HEK293 (cell line): Measurements from ENCODE around the gene GRK3.

Experiments
- CTCF ChIA-PET: fragments of 350-600 bp; formaldehyde crosslinking; extraction: SDS; loops from one replicate; lab custom pipeline; 2021; ENCODE audit warnings: antibody characterized with exemption; lab: Yijun Ruan, JAX
- POLR2A ChIA-PET: fragments of 300-600 bp; formaldehyde crosslinking; extraction: SDS; loops from one replicate; lab custom pipeline; 2020; ENCODE audit warnings: antibody characterized with exemption, inconsistent platforms; lab: Yijun Ruan, JAX
- H3K27ac ChIP-seq: fragments of 200-500 bp; sonication (Bioruptor generic); 2 replicates; pipeline ENCODE4 v1.5.1; 2014; ENCODE audit warnings: low read depth, low read length, control low read depth, inconsistent platforms; ENCODE audit errors: extremely low read depth
- H3K36me3 ChIP-seq, 2 experiments: fragments of 200-500 bp in 1 of 2; sonication (Bioruptor generic) in 1 of 2; 1 replicate in 1 of 2; 2 replicates in 1 of 2; pipeline ENCODE4 v1.5.1; 2014 to 2017; ENCODE audit warnings: inconsistent platforms in 2 of 2, low read length in 2 of 2; ENCODE audit not compliant: control insufficient read depth in 2 of 2, insufficient read depth in 1 of 2
- H3K4me1 ChIP-seq: fragments of 200-500 bp; sonication (Bioruptor generic); 2 replicates; pipeline ENCODE4 v1.5.1; 2014; ENCODE audit warnings: mild to moderate bottlenecking, low read length, inconsistent platforms; ENCODE audit not compliant: control insufficient read depth, insufficient read depth
- H3K4me3 ChIP-seq: 2 replicates; pipeline ENCODE4 v1.5.1; 2011; ENCODE audit warnings: low read depth, mild to moderate bottlenecking, control low read depth, low read length, moderate library complexity
- H3K9me3 ChIP-seq: fragments of 200-500 bp; sonication (Bioruptor generic); 2 replicates; pipeline ENCODE4 v1.5.1; 2014; ENCODE audit warnings: low read depth, low read length, inconsistent platforms; ENCODE audit not compliant: control insufficient read depth, insufficient read depth
- SCRT2 ChIP-seq: fragments of 450-650 bp; formaldehyde crosslinking; IDR thresholded peaks from 2 replicates; pipeline ENCODE4 v1.5.1; 2016; ENCODE audit warnings: missing biosample characterization, missing genetic modification characterization
- SP2 ChIP-seq: fragments of 450-650 bp; formaldehyde crosslinking; IDR thresholded peaks from 2 replicates; pipeline ENCODE4 v1.5.1; 2016; ENCODE audit warnings: missing biosample characterization, missing genetic modification characterization
- ZNF132 ChIP-seq: fragments of 450-650 bp; formaldehyde crosslinking; IDR thresholded peaks from 2 replicates; pipeline ENCODE4 v1.5.1; 2017; ENCODE audit warnings: missing biosample characterization, missing genetic modification characterization, borderline replicate concordance
- ZNF155 ChIP-seq: fragments of 450-650 bp; formaldehyde crosslinking; IDR thresholded peaks from 2 replicates; pipeline ENCODE4 v1.5.1; 2016; ENCODE audit warnings: missing biosample characterization, missing genetic modification characterization
- ZNF211 ChIP-seq: fragments of 450-650 bp; formaldehyde crosslinking; IDR thresholded peaks from 2 replicates; pipeline ENCODE4 v1.5.1; 2016; ENCODE audit warnings: low read depth, missing biosample characterization, missing genetic modification characterization
- ZNF221 ChIP-seq: fragments of 450-650 bp; formaldehyde crosslinking; IDR thresholded peaks from 2 replicates; pipeline ENCODE4 v1.5.1; 2017; ENCODE audit warnings: missing biosample characterization, missing genetic modification characterization, borderline replicate concordance
- ZNF324 ChIP-seq: fragments of 450-650 bp; formaldehyde crosslinking; IDR thresholded peaks from 2 replicates; pipeline ENCODE4 v1.5.1; 2016; ENCODE audit warnings: missing biosample characterization, missing genetic modification characterization
- ZNF416 ChIP-seq: fragments of 450-650 bp; formaldehyde crosslinking; IDR thresholded peaks from 2 replicates; pipeline ENCODE4 v1.5.1; 2016; ENCODE audit warnings: missing biosample characterization, missing genetic modification characterization
- ZNF423 ChIP-seq: fragments of 450-650 bp; formaldehyde crosslinking; IDR thresholded peaks from 2 replicates; pipeline ENCODE4 v1.5.1; 2016; ENCODE audit warnings: missing biosample characterization, missing genetic modification characterization
- ZNF530 ChIP-seq: fragments of 450-650 bp; formaldehyde crosslinking; IDR thresholded peaks from 2 replicates; pipeline ENCODE4 v1.5.1; 2016; ENCODE audit warnings: low read depth, missing biosample characterization, missing genetic modification characterization
- ZNF561 ChIP-seq: fragments of 450-650 bp; IDR thresholded peaks from 2 replicates; pipeline ENCODE4 v1.5.1; 2018; ENCODE audit warnings: missing biosample characterization, missing genetic modification characterization, borderline replicate concordance
- ZNF585B ChIP-seq: fragments of 450-650 bp; formaldehyde crosslinking; IDR thresholded peaks from 2 replicates; pipeline ENCODE4 v1.5.1; 2016; ENCODE audit warnings: missing biosample characterization, missing genetic modification characterization
- ZNF610 ChIP-seq: fragments of 450-650 bp; formaldehyde crosslinking; IDR thresholded peaks from 2 replicates; pipeline ENCODE4 v1.5.1; 2016; ENCODE audit warnings: missing biosample characterization, missing genetic modification characterization, borderline replicate concordance
- ZNF658 ChIP-seq: fragments of 450-650 bp; formaldehyde crosslinking; IDR thresholded peaks from 2 replicates; pipeline ENCODE4; 2016; ENCODE audit warnings: missing biosample characterization, missing genetic modification characterization
- ZNF776 ChIP-seq: fragments of 450-650 bp; formaldehyde crosslinking; IDR thresholded peaks from 2 replicates; pipeline ENCODE4 v1.5.0; 2017; ENCODE audit warnings: missing biosample characterization, missing genetic modification characterization, borderline replicate concordance
- ZNF791 ChIP-seq: fragments of 450-650 bp; formaldehyde crosslinking; IDR thresholded peaks from 2 replicates; pipeline ENCODE4 v1.5.1; 2016; ENCODE audit warnings: missing biosample characterization, missing genetic modification characterization
- ZNF843 ChIP-seq: fragments of 450-650 bp; formaldehyde crosslinking; IDR thresholded peaks from 2 replicates; pipeline ENCODE4 v1.5.1; 2016; ENCODE audit warnings: missing biosample characterization, missing genetic modification characterization
- ZSCAN30 ChIP-seq: fragments of 450-650 bp; IDR thresholded peaks from 2 replicates; pipeline ENCODE4 v1.5.1; 2018; ENCODE audit warnings: missing biosample characterization, mild to moderate bottlenecking, missing genetic modification characterization, moderate library complexity
- TF ChIP-seq, protein P1 (sequence below): fragments of 450-650 bp; formaldehyde crosslinking; IDR thresholded peaks from 2 replicates; pipeline ENCODE4 v1.5.1; 2017; ENCODE audit warnings: missing biosample characterization, missing genetic modification characterization
- TF ChIP-seq, protein P2 (sequence below): fragments of 450-650 bp; formaldehyde crosslinking; IDR thresholded peaks from 2 replicates; pipeline ENCODE4 v1.5.1; 2016; ENCODE audit warnings: missing biosample characterization, missing genetic modification characterization
- TF ChIP-seq, protein P3 (sequence below): fragments of 450-650 bp; formaldehyde crosslinking; conservative IDR thresholded peaks from 2 replicates; pipeline ENCODE4 v1.5.1; 2016; ENCODE audit warnings: low read depth, missing biosample characterization, missing genetic modification characterization
- TF ChIP-seq, protein P4 (sequence below): fragments of 450-650 bp; formaldehyde crosslinking; conservative IDR thresholded peaks from 2 replicates; pipeline ENCODE4 v1.5.1; 2016; ENCODE audit warnings: low read depth, missing biosample characterization, missing genetic modification characterization

Gene GRK3

DNA sequence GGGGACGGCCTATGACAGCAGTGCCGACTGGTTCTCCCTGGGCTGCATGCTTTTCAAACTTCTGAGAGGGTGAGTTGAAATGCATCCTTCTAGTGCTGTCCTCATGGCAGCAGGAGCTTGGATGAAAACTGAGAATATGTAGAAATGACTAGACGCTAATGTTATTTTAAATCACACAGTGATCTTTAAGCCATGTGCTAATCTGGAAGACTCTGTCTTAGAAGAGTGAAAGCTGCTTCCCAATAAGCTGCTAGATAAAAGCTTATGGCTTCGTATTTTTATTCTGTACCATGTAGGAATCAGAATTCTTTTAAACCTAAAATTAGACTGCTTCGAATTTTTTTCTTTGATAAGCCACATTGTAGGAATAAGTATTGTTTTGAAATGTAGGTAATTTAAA, 130.7 kb downstream of the GRK3 start (continued):
- TF ChIP-seq ZSCAN30 (tag by site-specific recombination) = no peak
- TF ChIP-seq ZNF776 (tag by site-specific recombination) = no peak
- TF ChIP-seq ZNF423 = no peak
- no peak for TF ChIP-seq ZNF610
- TF ChIP-seq ZNF791 (tag by site-specific recombination) = no peak
- no peak for TF ChIP-seq SP2 (tag by site-specific recombination)
- TF ChIP-seq, protein P1, sequence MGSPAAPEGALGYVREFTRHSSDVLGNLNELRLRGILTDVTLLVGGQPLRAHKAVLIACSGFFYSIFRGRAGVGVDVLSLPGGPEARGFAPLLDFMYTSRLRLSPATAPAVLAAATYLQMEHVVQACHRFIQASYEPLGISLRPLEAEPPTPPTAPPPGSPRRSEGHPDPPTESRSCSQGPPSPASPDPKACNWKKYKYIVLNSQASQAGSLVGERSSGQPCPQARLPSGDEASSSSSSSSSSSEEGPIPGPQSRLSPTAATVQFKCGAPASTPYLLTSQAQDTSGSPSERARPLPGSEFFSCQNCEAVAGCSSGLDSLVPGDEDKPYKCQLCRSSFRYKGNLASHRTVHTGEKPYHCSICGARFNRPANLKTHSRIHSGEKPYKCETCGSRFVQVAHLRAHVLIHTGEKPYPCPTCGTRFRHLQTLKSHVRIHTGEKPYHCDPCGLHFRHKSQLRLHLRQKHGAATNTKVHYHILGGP (tag by site-specific recombination) = no peak
- TF ChIP-seq ZNF416 (tag by site-specific recombination) = no peak

DNA sequence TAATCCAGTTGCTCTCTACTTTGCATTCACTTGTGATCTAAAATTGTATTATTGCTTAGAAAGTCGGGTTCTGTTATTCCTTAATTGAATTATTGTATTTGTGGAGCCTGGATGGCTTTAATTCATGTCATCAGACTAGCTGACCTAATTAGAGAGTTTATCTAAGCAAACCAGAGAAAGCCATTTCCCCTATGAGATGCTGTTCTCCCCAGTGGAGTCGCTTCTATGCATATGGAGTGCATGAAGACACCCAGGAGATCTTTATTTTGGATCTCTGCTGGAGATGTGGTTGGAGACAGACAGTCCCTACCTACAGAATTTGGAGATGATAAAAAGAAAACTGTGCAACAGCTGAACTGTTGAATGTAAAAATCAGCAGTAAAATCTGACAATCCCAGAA, 132.3 kb downstream of the GRK3 start:
- Histone ChIP-seq H3K36me3 (peaks cover 8 to 12% of the 10 kb centered on the region in 2 experiments; a peak in 2 of 3 replicates), H3K4me3 (no peak overlapping the region), H3K4me1 (no peaks in the 10 kb centered on the region), H3K9me3 (no peaks in the 10 kb centered on the region), H3K27ac (no peak overlapping the region)
- TF ChIP-seq ZNF658 (tag by site-specific recombination) (no peak), SCRT2 (tag by site-specific recombination) (peak; percentile 61)
- ChIA-PET CTCF (interaction anchor here (0.6 to 1.2 kb wide), 3 partner anchors 11 to 129 kb away, joined by 3 to 4 read pairs (median 3); no protein-coding TSS in a partner anchor), POLR2A (no interaction called here)

DNA sequence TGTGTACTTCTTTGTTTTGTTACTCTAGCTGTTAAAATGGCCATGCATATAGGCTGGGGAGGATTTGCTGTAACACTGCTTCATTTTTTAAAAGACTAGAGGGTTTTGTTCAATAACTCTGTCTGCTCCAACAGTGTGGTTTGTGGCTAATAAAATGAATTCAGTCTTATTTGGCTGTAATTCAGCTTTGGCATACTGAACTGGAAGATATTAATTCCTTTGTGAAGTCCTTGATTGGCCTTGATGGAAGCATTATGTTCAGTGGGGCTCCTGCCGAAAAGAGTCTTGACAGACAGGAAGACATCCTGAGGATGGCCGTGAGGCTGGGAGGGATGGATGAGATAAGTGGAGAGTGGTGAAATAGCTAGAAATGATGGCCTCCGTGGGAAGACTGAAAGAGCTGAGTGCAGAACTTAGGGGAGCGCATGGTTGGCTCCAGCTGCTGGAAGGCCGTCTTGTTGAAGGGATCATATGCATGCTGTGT, 132.7 kb downstream of the GRK3 start:
- ChIA-PET POLR2A (no interaction called here), CTCF (interaction anchor here (1.0 to 1.2 kb wide), 2 partner anchors 77 to 130 kb away, joined by 3 to 4 read pairs; no protein-coding TSS in a partner anchor)
- TF ChIP-seq ZNF423 = no peak
- TF ChIP-seq, protein P2, sequence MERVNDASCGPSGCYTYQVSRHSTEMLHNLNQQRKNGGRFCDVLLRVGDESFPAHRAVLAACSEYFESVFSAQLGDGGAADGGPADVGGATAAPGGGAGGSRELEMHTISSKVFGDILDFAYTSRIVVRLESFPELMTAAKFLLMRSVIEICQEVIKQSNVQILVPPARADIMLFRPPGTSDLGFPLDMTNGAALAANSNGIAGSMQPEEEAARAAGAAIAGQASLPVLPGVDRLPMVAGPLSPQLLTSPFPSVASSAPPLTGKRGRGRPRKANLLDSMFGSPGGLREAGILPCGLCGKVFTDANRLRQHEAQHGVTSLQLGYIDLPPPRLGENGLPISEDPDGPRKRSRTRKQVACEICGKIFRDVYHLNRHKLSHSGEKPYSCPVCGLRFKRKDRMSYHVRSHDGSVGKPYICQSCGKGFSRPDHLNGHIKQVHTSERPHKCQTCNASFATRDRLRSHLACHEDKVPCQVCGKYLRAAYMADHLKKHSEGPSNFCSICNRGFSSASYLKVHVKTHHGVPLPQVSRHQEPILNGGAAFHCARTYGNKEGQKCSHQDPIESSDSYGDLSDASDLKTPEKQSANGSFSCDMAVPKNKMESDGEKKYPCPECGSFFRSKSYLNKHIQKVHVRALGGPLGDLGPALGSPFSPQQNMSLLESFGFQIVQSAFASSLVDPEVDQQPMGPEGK (tag by site-specific recombination) = no peak
- no peak for TF ChIP-seq ZNF843 (tag by site-specific recombination)
- no peak for TF ChIP-seq ZNF530
- TF ChIP-seq ZNF132 (tag by site-specific recombination) = no peak
- no peak for TF ChIP-seq ZNF211 (tag by site-specific recombination)
- TF ChIP-seq ZNF561 (tag by site-specific recombination) = no peak
- TF ChIP-seq, protein P3, sequence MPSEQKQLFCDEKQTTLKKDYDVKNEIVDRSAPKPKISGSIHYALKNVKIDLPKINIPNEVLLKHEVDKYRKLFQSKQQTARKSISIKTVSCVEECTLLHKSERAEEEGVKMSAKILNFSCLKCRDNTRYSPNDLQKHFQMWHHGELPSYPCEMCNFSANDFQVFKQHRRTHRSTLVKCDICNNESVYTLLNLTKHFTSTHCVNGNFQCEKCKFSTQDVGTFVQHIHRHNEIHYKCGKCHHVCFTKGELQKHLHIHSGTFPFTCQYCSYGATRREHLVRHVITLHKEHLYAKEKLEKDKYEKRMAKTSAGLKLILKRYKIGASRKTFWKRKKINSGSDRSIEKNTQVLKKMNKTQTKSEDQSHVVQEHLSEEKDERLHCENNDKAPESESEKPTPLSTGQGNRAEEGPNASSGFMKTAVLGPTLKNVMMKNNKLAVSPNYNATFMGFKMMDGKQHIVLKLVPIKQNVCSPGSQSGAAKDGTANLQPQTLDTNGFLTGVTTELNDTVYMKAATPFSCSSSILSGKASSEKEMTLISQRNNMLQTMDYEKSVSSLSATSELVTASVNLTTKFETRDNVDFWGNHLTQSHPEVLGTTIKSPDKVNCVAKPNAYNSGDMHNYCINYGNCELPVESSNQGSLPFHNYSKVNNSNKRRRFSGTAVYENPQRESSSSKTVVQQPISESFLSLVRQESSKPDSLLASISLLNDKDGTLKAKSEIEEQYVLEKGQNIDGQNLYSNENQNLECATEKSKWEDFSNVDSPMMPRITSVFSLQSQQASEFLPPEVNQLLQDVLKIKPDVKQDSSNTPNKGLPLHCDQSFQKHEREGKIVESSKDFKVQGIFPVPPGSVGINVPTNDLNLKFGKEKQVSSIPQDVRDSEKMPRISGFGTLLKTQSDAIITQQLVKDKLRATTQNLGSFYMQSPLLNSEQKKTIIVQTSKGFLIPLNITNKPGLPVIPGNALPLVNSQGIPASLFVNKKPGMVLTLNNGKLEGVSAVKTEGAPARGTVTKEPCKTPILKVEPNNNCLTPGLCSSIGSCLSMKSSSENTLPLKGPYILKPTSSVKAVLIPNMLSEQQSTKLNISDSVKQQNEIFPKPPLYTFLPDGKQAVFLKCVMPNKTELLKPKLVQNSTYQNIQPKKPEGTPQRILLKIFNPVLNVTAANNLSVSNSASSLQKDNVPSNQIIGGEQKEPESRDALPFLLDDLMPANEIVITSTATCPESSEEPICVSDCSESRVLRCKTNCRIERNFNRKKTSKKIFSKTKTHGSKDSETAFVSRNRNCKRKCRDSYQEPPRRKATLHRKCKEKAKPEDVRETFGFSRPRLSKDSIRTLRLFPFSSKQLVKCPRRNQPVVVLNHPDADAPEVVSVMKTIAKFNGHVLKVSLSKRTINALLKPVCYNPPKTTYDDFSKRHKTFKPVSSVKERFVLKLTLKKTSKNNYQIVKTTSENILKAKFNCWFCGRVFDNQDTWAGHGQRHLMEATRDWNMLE (tag by site-specific recombination) = no peak
- TF ChIP-seq ZNF324 (tag by site-specific recombination) = no peak
- TF ChIP-seq SCRT2 (tag by site-specific recombination) = no peak
- no peak for TF ChIP-seq ZNF585B (tag by site-specific recombination)
- no peak for TF ChIP-seq ZNF155 (tag by site-specific recombination)
- TF ChIP-seq ZNF221 (tag by site-specific recombination) = no peak
- TF ChIP-seq, protein P4, sequence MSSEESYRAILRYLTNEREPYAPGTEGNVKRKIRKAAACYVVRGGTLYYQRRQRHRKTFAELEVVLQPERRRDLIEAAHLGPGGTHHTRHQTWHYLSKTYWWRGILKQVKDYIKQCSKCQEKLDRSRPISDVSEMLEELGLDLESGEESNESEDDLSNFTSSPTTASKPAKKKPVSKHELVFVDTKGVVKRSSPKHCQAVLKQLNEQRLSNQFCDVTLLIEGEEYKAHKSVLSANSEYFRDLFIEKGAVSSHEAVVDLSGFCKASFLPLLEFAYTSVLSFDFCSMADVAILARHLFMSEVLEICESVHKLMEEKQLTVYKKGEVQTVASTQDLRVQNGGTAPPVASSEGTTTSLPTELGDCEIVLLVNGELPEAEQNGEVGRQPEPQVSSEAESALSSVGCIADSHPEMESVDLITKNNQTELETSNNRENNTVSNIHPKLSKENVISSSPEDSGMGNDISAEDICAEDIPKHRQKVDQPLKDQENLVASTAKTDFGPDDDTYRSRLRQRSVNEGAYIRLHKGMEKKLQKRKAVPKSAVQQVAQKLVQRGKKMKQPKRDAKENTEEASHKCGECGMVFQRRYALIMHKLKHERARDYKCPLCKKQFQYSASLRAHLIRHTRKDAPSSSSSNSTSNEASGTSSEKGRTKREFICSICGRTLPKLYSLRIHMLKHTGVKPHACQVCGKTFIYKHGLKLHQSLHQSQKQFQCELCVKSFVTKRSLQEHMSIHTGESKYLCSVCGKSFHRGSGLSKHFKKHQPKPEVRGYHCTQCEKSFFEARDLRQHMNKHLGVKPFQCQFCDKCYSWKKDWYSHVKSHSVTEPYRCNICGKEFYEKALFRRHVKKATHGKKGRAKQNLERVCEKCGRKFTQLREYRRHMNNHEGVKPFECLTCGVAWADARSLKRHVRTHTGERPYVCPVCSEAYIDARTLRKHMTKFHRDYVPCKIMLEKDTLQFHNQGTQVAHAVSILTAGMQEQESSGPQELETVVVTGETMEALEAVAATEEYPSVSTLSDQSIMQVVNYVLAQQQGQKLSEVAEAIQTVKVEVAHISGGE = no peak

More for the DNA sequence above, 132.7 kb downstream of the GRK3 start:
- Histone ChIP-seq H3K4me1 (no peaks in the 10 kb centered on the region), H3K4me3 (no peak overlapping the region), H3K9me3 (no peaks in the 10 kb centered on the region), H3K36me3 (peaks cover 8 to 12% of the 10 kb centered on the region in 2 experiments; a peak in 2 of 3 replicates), H3K27ac (no peak overlapping the region)
